ENCODE data around the gene KIN. TPM values are rescaled to one million over a fixed set of nuclear protein-coding genes. Genes with fewer than 3 reads are reported as not detected.
A peak's percentile ranks its signal among the peaks of the same experiment; 100 is the strongest.

The KIN gene
- total RNA-seq, 1 donor from 2014 or later, result 15.3 TPM

DNA sequence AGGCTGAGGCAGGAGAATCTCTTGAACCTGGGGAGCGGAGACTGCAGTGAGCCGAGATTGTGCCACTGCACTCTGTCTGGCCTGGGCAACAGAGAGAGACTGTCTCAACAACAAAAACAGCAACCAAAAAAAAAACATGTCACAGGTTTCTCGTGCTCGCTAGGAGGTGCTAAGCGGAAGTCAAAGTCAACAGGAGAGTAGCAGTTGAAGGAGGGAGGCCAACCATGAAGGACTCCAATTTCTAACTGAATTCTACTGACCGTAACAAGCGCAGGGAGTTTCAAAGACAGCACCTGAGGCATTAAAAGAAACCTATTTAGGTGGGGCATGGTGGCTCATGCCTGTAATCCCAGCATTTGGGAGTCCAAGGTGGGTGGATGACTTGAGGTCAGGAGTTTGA is 19.4 kb downstream of the KIN start:
- TF ChIP-seq, protein P1, sequence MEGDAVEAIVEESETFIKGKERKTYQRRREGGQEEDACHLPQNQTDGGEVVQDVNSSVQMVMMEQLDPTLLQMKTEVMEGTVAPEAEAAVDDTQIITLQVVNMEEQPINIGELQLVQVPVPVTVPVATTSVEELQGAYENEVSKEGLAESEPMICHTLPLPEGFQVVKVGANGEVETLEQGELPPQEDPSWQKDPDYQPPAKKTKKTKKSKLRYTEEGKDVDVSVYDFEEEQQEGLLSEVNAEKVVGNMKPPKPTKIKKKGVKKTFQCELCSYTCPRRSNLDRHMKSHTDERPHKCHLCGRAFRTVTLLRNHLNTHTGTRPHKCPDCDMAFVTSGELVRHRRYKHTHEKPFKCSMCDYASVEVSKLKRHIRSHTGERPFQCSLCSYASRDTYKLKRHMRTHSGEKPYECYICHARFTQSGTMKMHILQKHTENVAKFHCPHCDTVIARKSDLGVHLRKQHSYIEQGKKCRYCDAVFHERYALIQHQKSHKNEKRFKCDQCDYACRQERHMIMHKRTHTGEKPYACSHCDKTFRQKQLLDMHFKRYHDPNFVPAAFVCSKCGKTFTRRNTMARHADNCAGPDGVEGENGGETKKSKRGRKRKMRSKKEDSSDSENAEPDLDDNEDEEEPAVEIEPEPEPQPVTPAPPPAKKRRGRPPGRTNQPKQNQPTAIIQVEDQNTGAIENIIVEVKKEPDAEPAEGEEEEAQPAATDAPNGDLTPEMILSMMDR (IDR thresholded peaks at IDR 0.05; ENCODE audit: unreplicated experiment), result no peak
- H3K36me3 Mint-ChIP-seq (ENCODE audit: insufficient read depth), result peaks cover 20% of the 10 kb centered on the region
- H3K27me3 Mint-ChIP-seq, result no peaks in the 10 kb centered on the region
- H3K9me3 Mint-ChIP-seq (ENCODE audit: low read depth), result no peaks in the 10 kb centered on the region
- no peak overlapping the region for H3K4me3 Mint-ChIP-seq (ENCODE audit: low read depth)
- no peak overlapping the region for H3K27ac Mint-ChIP-seq
- DNase-seq (ENCODE audit: low spot score, unreplicated experiment), result no peak
- H3K4me1 Mint-ChIP-seq (ENCODE audit: low read depth), result peaks cover 7% of the 10 kb centered on the region

DNA sequence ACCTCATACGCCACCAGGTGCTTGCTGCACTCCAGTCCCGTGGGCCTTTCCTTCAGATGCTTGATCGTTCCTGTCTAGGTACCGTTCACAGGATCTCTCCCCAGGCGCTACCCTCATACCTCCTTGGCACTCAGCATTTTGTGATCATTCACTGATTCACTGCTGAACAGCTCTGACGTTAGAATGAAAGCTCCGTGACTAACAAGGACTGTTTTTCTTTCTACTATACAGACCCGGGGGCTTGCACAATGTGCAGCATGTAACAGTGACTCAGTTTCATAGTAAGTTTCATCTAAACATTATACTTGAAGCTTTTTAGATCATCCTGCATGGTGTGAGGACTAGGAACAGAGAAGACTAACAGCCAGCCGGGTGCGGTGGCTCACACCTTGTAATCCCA is 20.6 kb downstream of the KIN start:
- Mint-ChIP-seq H3K4me1 (ENCODE audit: low read depth) (peaks cover 7% of the 10 kb centered on the region), H3K36me3 (ENCODE audit: insufficient read depth) (peaks cover 24% of the 10 kb centered on the region), H3K27ac (no peak overlapping the region), H3K4me3 (ENCODE audit: low read depth) (no peak overlapping the region), H3K9me3 (ENCODE audit: low read depth) (no peaks in the 10 kb centered on the region), H3K27me3 (no peaks in the 10 kb centered on the region)
- DNase-seq (ENCODE audit: low spot score, unreplicated experiment), result no peak
- TF ChIP-seq, protein P1 (IDR thresholded peaks at IDR 0.05; ENCODE audit: unreplicated experiment), result no peak

DNA sequence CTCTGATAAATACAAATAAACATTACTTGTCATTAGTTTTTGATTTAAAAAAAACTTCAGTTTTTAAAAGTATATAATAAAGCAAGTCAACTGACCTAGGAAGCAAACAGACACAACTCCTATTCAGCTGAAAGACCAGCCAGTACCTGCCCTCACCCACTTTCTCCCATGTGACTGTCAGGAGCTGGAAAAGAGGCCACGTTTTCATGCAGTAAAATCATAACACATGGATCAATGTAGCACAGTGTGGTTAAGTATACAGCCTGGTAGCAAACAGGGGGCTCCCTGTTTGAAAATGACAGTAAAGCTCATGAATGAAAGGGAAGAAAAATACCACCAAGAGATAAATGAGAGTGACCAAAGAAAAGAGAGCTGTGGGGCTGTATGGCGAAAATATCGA is 21.6 kb downstream of the KIN start:
- Mint-ChIP-seq H3K36me3 (ENCODE audit: insufficient read depth) (peaks cover 23% of the 10 kb centered on the region), H3K9me3 (ENCODE audit: low read depth) (no peaks in the 10 kb centered on the region), H3K4me1 (ENCODE audit: low read depth) (peaks cover 5% of the 10 kb centered on the region), H3K4me3 (ENCODE audit: low read depth) (no peak overlapping the region), H3K27ac (peak overlapping the region; percentile 45), H3K27me3 (no peaks in the 10 kb centered on the region)
- TF ChIP-seq, protein P1 (IDR thresholded peaks at IDR 0.05; ENCODE audit: unreplicated experiment), result no peak
- no peak for DNase-seq (ENCODE audit: low spot score, unreplicated experiment)

DNA sequence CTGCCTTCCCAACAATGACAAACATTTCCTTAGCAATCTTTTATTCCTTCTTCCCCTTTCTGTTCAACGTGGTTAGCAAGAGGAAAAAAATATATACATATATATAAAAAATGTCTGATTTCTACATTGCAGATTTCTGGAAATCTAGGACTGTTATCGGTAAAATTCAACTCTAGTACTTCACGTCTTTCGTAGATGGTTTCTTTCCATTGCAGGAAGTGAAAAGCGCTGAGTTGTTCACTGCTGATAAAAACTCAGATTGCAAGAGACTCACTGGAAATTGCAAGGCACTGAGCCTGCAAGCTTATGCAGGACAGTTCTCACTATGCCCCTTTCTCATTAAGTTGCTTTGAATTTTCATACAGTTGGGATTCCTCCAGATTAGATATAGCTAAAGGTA is 23.9 kb downstream of the KIN start:
- H3K4me3 Mint-ChIP-seq (ENCODE audit: low read depth), result no peak overlapping the region
- no peak overlapping the region for H3K27ac Mint-ChIP-seq
- peaks cover 20% of the 10 kb centered on the region for H3K36me3 Mint-ChIP-seq (ENCODE audit: insufficient read depth)
- TF ChIP-seq, protein P1 (IDR thresholded peaks at IDR 0.05; ENCODE audit: unreplicated experiment), result no peak
- H3K27me3 Mint-ChIP-seq, result no peaks in the 10 kb centered on the region
- DNase-seq (ENCODE audit: low spot score, unreplicated experiment), result no peak
- H3K4me1 Mint-ChIP-seq (ENCODE audit: low read depth), result no peaks in the 10 kb centered on the region
- H3K9me3 Mint-ChIP-seq (ENCODE audit: low read depth), result no peaks in the 10 kb centered on the region

DNA sequence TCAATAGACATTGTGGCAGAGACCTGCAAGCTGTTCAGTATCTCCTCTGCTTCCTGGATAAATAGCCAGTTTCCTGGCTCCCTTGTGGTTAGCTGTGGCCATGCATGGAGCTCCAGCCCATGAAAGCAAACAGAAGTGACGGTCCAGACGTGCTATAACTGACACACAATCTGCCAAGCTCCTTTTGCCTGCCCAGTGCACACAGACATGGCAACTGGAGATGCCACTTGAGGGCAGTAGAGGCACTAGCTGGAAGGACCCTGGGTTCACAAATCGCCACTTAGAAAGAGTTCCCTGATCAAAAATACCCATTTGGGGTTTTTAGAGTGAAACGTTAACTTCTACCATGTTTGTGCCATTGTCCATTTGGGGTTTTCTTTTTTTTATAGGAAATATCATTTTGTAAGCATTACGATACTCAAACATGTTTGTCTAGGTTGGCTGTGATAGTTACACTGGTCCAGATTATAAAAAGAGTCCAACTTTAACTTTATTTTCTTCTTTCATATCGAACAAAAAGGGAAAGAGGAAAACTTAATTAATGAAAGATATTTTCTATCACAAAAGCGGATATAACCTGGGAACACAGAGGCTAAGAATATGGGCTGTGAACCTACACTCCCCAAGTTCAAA is 31.3 kb downstream of the KIN start:
- Mint-ChIP-seq H3K4me1 (ENCODE audit: low read depth) (no peaks in the 10 kb centered on the region), H3K4me3 (ENCODE audit: low read depth) (no peak overlapping the region), H3K27me3 (no peaks in the 10 kb centered on the region), H3K27ac (no peak overlapping the region), H3K9me3 (ENCODE audit: low read depth) (no peaks in the 10 kb centered on the region), H3K36me3 (ENCODE audit: insufficient read depth) (peaks cover 40% of the 10 kb centered on the region)
- TF ChIP-seq, protein P1 (IDR thresholded peaks at IDR 0.05; ENCODE audit: unreplicated experiment), result peak; percentile 49
- DNase-seq (ENCODE audit: low spot score, unreplicated experiment), result no peak
